Endothelial cell of umbilical vein (primary cell): Measurements from ENCODE around the gene LNPK. TPM values are rescaled to one million over a fixed set of nuclear protein-coding genes. Genes with fewer than 3 reads are reported as not detected.

Experiments used
- BruUV-seq: library from RNA; stranded (reverse); fragments of 400-500 nt; replicated peaks from 2 replicates; lab custom pipeline; 2021; lab: Mats Ljungman, UMichigan
- CTCF ChIA-PET: fragments of 300-600, 350-600 bp; sonication (Branson Sonifier 250); formaldehyde crosslinking; loops from one replicate; lab custom pipeline; 2021; ENCODE audit warnings: antibody characterized with exemption, inconsistent platforms; lab: Charles Lee
- POLR2A ChIA-PET: fragments of 300-600, 350-600 bp; sonication (Branson Sonifier 250); formaldehyde crosslinking; loops from one replicate; lab custom pipeline; 2021; ENCODE audit warnings: antibody characterized with exemption, inconsistent platforms; lab: Charles Lee
- DNase-seq: peaks from one replicate; pipeline ENCODE4 v3.0.0-alpha.2; 2011; ENCODE audit warnings: low read depth, low spot score
- FAIRE-seq: peaks from 2 replicates; lab custom pipeline; 2011; peaks lifted over from hg19 to GRCh38; lab: Jason Lieb, UNC
- H2AFZ ChIP-seq: 2 replicates; pipeline ENCODE4 v1.6.0; 2012; ENCODE audit warnings: low read depth, low read length, control low read depth, inconsistent platforms
- H3K27ac ChIP-seq: 2 replicates; pipeline ENCODE4 v1.5.1; 2011; ENCODE audit warnings: low read depth, mild to moderate bottlenecking, control low read depth, low read length, moderate library complexity; ENCODE audit not compliant: insufficient read depth
- H3K27me3 ChIP-seq, 2 experiments: 2 replicates each; pipeline versions ENCODE4 v1.6.0 to v1.6.1; 2011; ENCODE audit warnings: low read length in 2 of 2, mixed read lengths in 1 of 2; ENCODE audit not compliant: control insufficient read depth in 2 of 2, insufficient read depth in 2 of 2
- H3K36me3 ChIP-seq, 2 experiments: 2 replicates in 1 of 2; 3 replicates in 1 of 2; pipeline ENCODE4 v1.5.1; 2011; ENCODE audit warnings: low read length in 2 of 2, mild to moderate bottlenecking in 1 of 2, moderate library complexity in 1 of 2; ENCODE audit not compliant: control insufficient read depth in 2 of 2, insufficient read depth in 2 of 2; ENCODE audit errors: extremely low read depth in 1 of 2
- H3K4me1 ChIP-seq: 3 replicates; pipeline ENCODE4 v1.5.1; 2011; ENCODE audit warnings: mild to moderate bottlenecking, low read length; ENCODE audit not compliant: control insufficient read depth, insufficient read depth; ENCODE audit errors: extremely low read depth
- H3K4me2 ChIP-seq: 2 replicates; pipeline ENCODE4 v1.6.1; 2011; ENCODE audit warnings: low read length, control low read depth, mixed read lengths; ENCODE audit not compliant: insufficient read depth
- H3K4me3 ChIP-seq, 3 experiments: fragments of 200-600 bp in 1 of 3; sonication (generic), shearing (Covaris generic) in 1 of 3; replicated peaks in 1 of 3; 2 replicates each; pipeline ENCODE4 v1.5.1; 2011 to 2016; ENCODE audit warnings: control low read depth in 3 of 3, low read length in 3 of 3, mild to moderate bottlenecking in 2 of 3, inconsistent platforms in 1 of 3, low read depth in 1 of 3, moderate library complexity in 1 of 3; ENCODE audit not compliant: insufficient read depth in 1 of 3
- H3K79me2 ChIP-seq: 2 replicates; pipeline ENCODE4 v1.6.0; 2012; ENCODE audit warnings: low read length, inconsistent platforms; ENCODE audit not compliant: control insufficient read depth, insufficient read depth
- H3K9ac ChIP-seq: replicated peaks from 2 replicates; pipeline ENCODE3; 2011; ENCODE audit warnings: low read length, control low read depth; ENCODE audit not compliant: insufficient read depth; ENCODE audit errors: extremely low read depth
- H3K9me1 ChIP-seq: replicated peaks from 3 replicates; pipeline ENCODE4 v1.6.0; 2011; ENCODE audit warnings: mild to moderate bottlenecking, low read length; ENCODE audit not compliant: control insufficient read depth, insufficient read depth; ENCODE audit errors: extremely low read depth
- H3K9me3 ChIP-seq: replicated peaks from 2 replicates; pipeline ENCODE4 v1.5.1; 2012; ENCODE audit warnings: low read length, inconsistent platforms; ENCODE audit not compliant: control insufficient read depth, insufficient read depth
- H4K20me1 ChIP-seq: replicated peaks from 2 replicates; pipeline ENCODE3; 2011; ENCODE audit warnings: mild to moderate bottlenecking, low read length; ENCODE audit not compliant: control insufficient read depth, insufficient read depth; ENCODE audit errors: extremely low read depth
- CTCF ChIP-seq, 2 donors: IDR thresholded peaks; 1 replicate in 1 of 2; 2 replicates in 1 of 2; pipeline ENCODE4 v1.5.1; 2011; ENCODE audit warnings: low read length in 2 of 2, mild to moderate bottlenecking in 2 of 2, moderate library complexity in 2 of 2, control low read depth in 1 of 2, inconsistent platforms in 1 of 2, low read depth in 1 of 2; ENCODE audit not compliant: insufficient read depth in 1 of 2; ENCODE audit errors: extremely low read depth in 1 of 2
- EZH2 ChIP-seq: IDR thresholded peaks from 2 replicates; pipeline ENCODE4 v1.6.1; 2012; ENCODE audit warnings: borderline replicate concordance, low read depth, mild to moderate bottlenecking, moderate library complexity, low read length, inconsistent platforms; ENCODE audit not compliant: severe bottlenecking
- FOS ChIP-seq: IDR thresholded peaks from 2 replicates; pipeline ENCODE4 v1.6.1; 2011; ENCODE audit warnings: mild to moderate bottlenecking, low read length, moderate library complexity, borderline replicate concordance; ENCODE audit not compliant: insufficient read depth
- GATA2 ChIP-seq: IDR thresholded peaks from 2 replicates; pipeline ENCODE4 v1.7.0; 2011; ENCODE audit warnings: low read depth, mild to moderate bottlenecking, moderate library complexity, mixed read lengths, low read length; ENCODE audit not compliant: insufficient read length, insufficient read depth
- JUN ChIP-seq: IDR thresholded peaks from 2 replicates; pipeline ENCODE4 v1.6.1; 2011; ENCODE audit warnings: borderline replicate concordance, low read depth; ENCODE audit not compliant: insufficient read length, insufficient read depth
- MYC ChIP-seq: IDR thresholded peaks from one replicate; pipeline ENCODE4 v1.6.1; 2011; ENCODE audit warnings: mild to moderate bottlenecking, low read depth, low read length
- POLR2A ChIP-seq: IDR thresholded peaks from 2 replicates; pipeline ENCODE4 v1.6.1; 2012; ENCODE audit warnings: low read depth, mild to moderate bottlenecking, control low read depth, low read length
- dilution Hi-C: fragments of 300-500 bp; cut with MboI; formaldehyde crosslinking; loops from one replicate; pipeline ENCODE4 v1.15.0; 2019; ENCODE audit warnings: low sequenced_read_pairs; ENCODE audit not compliant: extremely low pct_ligation_motif_present
- intact Hi-C: fragments of 100-400 bp; cut with micrococcal nuclease; formaldehyde crosslinking; loops from one replicate; pipeline ENCODE4 v1.10.0; 2022
- polyA plus RNA-seq, 4 experiments: library from polyadenylated mRNA; depleted of rRNA in 3 of 4; stranded (reverse) in 3 of 4; unstranded in 1 of 4; fragments of >200 nt; gene quantifications; 2 replicates each; pipeline versions ENCODE4 v1.2.1 to v1.2.3, GENCODE V29; 2011 to 2012; ENCODE audit warnings: missing spikeins in 1 of 4
- total RNA-seq: library from RNA; stranded (reverse); gene quantifications from 2 replicates; pipeline ENCODE4 v1.2.3, GENCODE V29; 2021
- TF ChIP-seq, protein P1 (sequence below): IDR thresholded peaks from 2 replicates; pipeline ENCODE4 v1.6.1; 2011; ENCODE audit not compliant: insufficient read depth, insufficient read length

The LNPK gene
- total and polyA plus RNA-seq, 2 donors (not counting 3 experiments of a cell fraction or from before 2014, with no cell fraction given) = 2.4 to 11.2 TPM

DNA sequence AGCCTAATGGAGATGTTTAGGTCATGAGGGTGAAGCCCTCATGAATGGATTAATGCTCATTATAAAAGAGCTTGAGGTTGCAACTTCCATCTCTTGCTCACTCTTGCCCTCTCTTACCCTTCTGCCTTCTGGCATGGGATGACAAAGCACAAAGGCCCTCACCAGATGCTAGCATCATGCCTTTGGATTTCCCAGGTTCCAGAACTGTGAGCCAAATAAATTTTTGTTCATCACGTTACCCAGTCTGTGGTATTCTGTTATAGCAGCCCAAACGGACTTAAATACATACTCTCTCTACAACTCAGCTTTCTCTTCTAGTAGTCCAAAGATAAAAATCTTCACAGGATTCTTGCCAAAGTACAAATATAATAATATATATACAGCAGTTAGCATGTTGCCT, 75.8 kb downstream of the LNPK start:
- Histone ChIP-seq H3K9me1 (no peaks in the 10 kb centered on the region), H3K27me3 (no peaks in the 10 kb centered on the region), H4K20me1 (no peaks in the 10 kb centered on the region), H3K27ac (no peak overlapping the region), H3K9ac (no peak overlapping the region), H3K9me3 (no peaks in the 10 kb centered on the region), H3K4me2 (no peak overlapping the region), H3K79me2 (no peaks in the 10 kb centered on the region), H3K4me3 (no peak overlapping the region), H3K4me1 (peaks cover 7% of the 10 kb centered on the region), H3K36me3 (no peaks in the 10 kb centered on the region), H2AFZ (no peak overlapping the region)
- BruUV-seq = no TSS peak
- dilution Hi-C loops = no loop called here
- DNase-seq = no peak
- POLR2A ChIA-PET = no interaction called here
- TF ChIP-seq GATA2 (no peak), CTCF (IDR thresholded peaks at IDR 0.05; ENCODE audit: extremely low read depth in 1 of 2, insufficient read depth in 1 of 2, low read depth in 1 of 2, low read length in 2 of 2) (no peak), EZH2 (no peak), FOS (no peak), POLR2A (no peak), JUN (no peak), MYC (no peak)
- TF ChIP-seq, protein P1, sequence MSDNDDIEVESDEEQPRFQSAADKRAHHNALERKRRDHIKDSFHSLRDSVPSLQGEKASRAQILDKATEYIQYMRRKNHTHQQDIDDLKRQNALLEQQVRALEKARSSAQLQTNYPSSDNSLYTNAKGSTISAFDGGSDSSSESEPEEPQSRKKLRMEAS = no peak
- intact Hi-C loops = no loop called here
- CTCF ChIA-PET = interaction anchor here (1.9 kb wide), 1 partner anchor 9 kb away, joined by 9 read pairs; no protein-coding TSS in a partner anchor
- no peak for FAIRE-seq
